ENCODE data around the gene SRRM5. TPM values are rescaled to one million over a fixed set of nuclear protein-coding genes. Genes with fewer than 3 reads are reported as not detected.
A peak's percentile ranks its signal among the peaks of the same experiment; 100 is the strongest.

The SRRM5 gene
- total and polyA plus RNA-seq, 4 donors, result 0.22 to 0.49 (median 0.31) TPM; not detected in 1

GRCh38 chr19:43619262-43620060, 7.6 kb downstream of the SRRM5 start, which contains the start of gene ZNF428:
Gene ZNF428, minus strand, starts transcription at chr19:43619629. Its CDS starts 5,325 bp downstream, at chr19:43614304.
- peak; percentile 94 to 97 (median 96) for DNase-seq
- peak; percentile 96 for ATAC-seq (ENCODE audit: insufficient read depth, low FRiP score)
- Histone ChIP-seq H3K9me3 (ENCODE audit: control insufficient read depth in 4 of 4, insufficient read depth in 3 of 4, low read length in 3 of 4) (peaks cover 0 to 1% (median 0%) of the 10 kb centered on the region in 4 donors), H3K4me3 (peak within 1 kb of the TSS; percentile 87), H3K4me1 (ENCODE audit: control insufficient read depth in 5 of 5, insufficient read depth in 5 of 5, low read length in 5 of 5) (peaks cover 0 to 15% (median 2%) of the 10 kb centered on the region in 5 donors), H3K27ac (ENCODE audit: low read depth in 1 of 2, low read length in 1 of 2) (peak within 1 kb of the TSS; percentile 97 to 99), H3K36me3 (ENCODE audit: control insufficient read depth in 4 of 4, insufficient read depth in 4 of 4, low read length in 4 of 4) (no peaks in the 10 kb centered on the region), H3K27me3 (ENCODE audit: control insufficient read depth in 3 of 3, insufficient read depth in 3 of 3, low read length in 2 of 3) (no peaks in the 10 kb centered on the region), H3K9ac (ENCODE audit: insufficient read depth in 1 of 2, low read length in 2 of 2) (peak within 1 kb of the TSS; percentile 67 to 82)
- TF ChIP-seq, protein P1, sequence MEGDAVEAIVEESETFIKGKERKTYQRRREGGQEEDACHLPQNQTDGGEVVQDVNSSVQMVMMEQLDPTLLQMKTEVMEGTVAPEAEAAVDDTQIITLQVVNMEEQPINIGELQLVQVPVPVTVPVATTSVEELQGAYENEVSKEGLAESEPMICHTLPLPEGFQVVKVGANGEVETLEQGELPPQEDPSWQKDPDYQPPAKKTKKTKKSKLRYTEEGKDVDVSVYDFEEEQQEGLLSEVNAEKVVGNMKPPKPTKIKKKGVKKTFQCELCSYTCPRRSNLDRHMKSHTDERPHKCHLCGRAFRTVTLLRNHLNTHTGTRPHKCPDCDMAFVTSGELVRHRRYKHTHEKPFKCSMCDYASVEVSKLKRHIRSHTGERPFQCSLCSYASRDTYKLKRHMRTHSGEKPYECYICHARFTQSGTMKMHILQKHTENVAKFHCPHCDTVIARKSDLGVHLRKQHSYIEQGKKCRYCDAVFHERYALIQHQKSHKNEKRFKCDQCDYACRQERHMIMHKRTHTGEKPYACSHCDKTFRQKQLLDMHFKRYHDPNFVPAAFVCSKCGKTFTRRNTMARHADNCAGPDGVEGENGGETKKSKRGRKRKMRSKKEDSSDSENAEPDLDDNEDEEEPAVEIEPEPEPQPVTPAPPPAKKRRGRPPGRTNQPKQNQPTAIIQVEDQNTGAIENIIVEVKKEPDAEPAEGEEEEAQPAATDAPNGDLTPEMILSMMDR (IDR thresholded peaks at IDR 0.05; ENCODE audit: control extremely low read depth, extremely low read depth), result no peak
- 0% methylated on average over 67 to 81 of the region's 81 CpGs for WGBS, 2 donors

DNA sequence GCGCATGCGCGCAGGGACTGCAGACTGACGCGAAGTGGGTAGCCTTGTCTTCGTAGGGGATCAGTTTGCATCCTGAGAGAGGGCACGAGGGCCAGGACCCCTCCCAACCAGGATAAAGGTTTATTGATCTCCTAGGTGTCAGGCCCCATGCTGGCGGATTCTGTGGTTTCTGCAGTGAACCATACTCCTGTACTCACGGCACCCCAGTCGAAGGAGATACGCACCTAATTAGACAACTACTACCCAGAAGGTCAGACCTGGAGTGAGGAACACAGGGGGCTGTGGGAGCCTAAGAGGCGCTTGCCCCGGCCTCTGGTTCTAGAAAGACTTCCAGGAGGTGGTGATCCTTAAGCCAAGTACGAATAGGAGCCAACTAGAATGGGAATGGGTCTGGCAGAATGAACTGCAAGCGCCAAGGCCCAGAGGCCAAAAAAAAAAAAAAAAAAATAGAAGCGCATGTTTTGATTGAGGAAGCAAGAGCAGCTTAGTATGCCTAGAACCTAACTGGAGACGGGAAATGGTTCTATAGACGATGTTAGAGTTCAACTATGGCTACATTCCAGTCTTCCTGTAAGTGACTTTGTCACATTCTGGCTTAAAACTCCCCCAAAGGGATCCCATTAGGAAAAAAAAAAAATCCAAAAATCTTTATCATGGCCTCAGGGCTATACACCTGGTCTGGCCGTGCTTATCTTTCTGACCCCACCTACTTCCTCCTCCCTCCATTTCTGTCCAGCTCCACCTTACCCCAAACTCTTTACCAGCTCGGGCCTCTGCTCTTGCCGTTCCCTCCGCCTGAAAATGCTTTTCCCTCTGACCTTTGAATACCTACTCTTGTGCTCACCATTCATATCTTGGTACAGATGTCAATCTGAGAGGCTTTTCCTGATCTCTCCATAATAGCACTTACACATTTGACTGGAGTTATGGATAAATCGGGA, 8.4 kb downstream of the SRRM5 start:
- H3K4me3 ChIP-seq, result peak overlapping the region; percentile 87
- no peaks in the 10 kb centered on the region for H3K36me3 ChIP-seq (ENCODE audit: control insufficient read depth in 4 of 4, insufficient read depth in 4 of 4, low read length in 4 of 4)
- peaks cover 0 to 1% (median 0%) of the 10 kb centered on the region in 4 donors for H3K9me3 ChIP-seq (ENCODE audit: control insufficient read depth in 4 of 4, insufficient read depth in 3 of 4, low read length in 3 of 4)
- 45 to 51% methylated on average over 23 of the region's 23 CpGs for WGBS, 2 donors
- peak in 1 of 3 donors; percentile 38 for DNase-seq
- TF ChIP-seq, protein P1 (IDR thresholded peaks at IDR 0.05; ENCODE audit: control extremely low read depth, extremely low read depth), result no peak
- H3K27me3 ChIP-seq (ENCODE audit: control insufficient read depth in 3 of 3, insufficient read depth in 3 of 3, low read length in 2 of 3), result no peaks in the 10 kb centered on the region
- peak overlapping the region; percentile 97 to 99 for H3K27ac ChIP-seq (ENCODE audit: low read depth in 1 of 2, low read length in 1 of 2)
- peak overlapping the region; percentile 67 to 72 for H3K9ac ChIP-seq (ENCODE audit: insufficient read depth in 1 of 2, low read length in 2 of 2)
- no peak for ATAC-seq (ENCODE audit: insufficient read depth, low FRiP score)
- H3K4me1 ChIP-seq (ENCODE audit: control insufficient read depth in 5 of 5, insufficient read depth in 5 of 5, low read length in 5 of 5), result peaks cover 0 to 15% (median 2%) of the 10 kb centered on the region in 5 donors

DNA sequence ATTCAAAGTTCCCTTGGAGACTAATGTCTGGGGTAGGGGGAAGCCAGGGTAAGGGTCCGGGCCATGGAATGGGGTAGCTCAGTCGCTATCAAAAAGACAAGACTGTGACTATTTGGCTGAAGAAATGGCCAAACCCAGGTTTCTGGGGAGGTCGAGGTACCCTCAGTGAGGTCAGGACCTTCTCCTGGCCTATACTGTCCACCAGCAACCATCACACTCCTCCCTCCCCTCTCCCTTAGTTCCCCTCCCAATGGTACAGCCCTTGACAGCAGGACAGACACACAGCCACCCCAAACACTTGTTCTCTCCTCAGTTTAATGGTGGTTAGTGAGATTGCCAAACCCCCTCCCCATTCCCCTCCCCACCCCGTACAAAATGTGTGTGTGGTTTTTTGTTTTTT, 10.2 kb downstream of the SRRM5 start:
- peaks cover 0 to 1% (median 0%) of the 10 kb centered on the region in 4 donors for H3K9me3 ChIP-seq (ENCODE audit: control insufficient read depth in 4 of 4, insufficient read depth in 3 of 4, low read length in 3 of 4)
- 76 to 90% methylated on average over 4 of the region's 4 CpGs for WGBS, 2 donors

More for the DNA sequence above, 10.2 kb downstream of the SRRM5 start:
- ATAC-seq (ENCODE audit: insufficient read depth, low FRiP score) (no peak), DNase-seq (no peak)
- Histone ChIP-seq H3K9ac (ENCODE audit: insufficient read depth in 1 of 2, low read length in 2 of 2) (no peak overlapping the region), H3K36me3 (ENCODE audit: control insufficient read depth in 4 of 4, insufficient read depth in 4 of 4, low read length in 4 of 4) (no peaks in the 10 kb centered on the region), H3K4me1 (ENCODE audit: control insufficient read depth in 5 of 5, insufficient read depth in 5 of 5, low read length in 5 of 5) (peaks cover 0 to 15% (median 6%) of the 10 kb centered on the region in 5 donors), H3K4me3 (no peak overlapping the region), H3K27me3 (ENCODE audit: control insufficient read depth in 3 of 3, insufficient read depth in 3 of 3, low read length in 2 of 3) (no peaks in the 10 kb centered on the region), H3K27ac (ENCODE audit: low read depth in 1 of 2, low read length in 1 of 2) (no peak overlapping the region)
- TF ChIP-seq, protein P1 (IDR thresholded peaks at IDR 0.05; ENCODE audit: control extremely low read depth, extremely low read depth), result no peak

Data from lung (tissue), 12 donors.